PC-9 (cell line): ENCODE results near the gene TMEM266. TPM values are rescaled to one million over a fixed set of nuclear protein-coding genes. Genes with fewer than 3 reads are reported as not detected.
A peak's percentile ranks its signal among the peaks of the same experiment; 100 is the strongest.

Experiments
- BruUV-seq: library from RNA; stranded (reverse); fragments of 400-500 nt; replicated peaks from 2 replicates; lab custom pipeline; 2021; lab: Mats Ljungman, UMichigan
- CTCF ChIA-PET: fragments of 300-600 bp; sonication (Branson Sonifier 250); formaldehyde crosslinking; loops from one replicate; lab custom pipeline; 2022; ENCODE audit warnings: antibody characterized with exemption; lab: Charles Lee
- POLR2A ChIA-PET: fragments of 300-600 bp; sonication (Branson Sonifier 250); formaldehyde crosslinking; loops from one replicate; lab custom pipeline; 2022; ENCODE audit warnings: antibody characterized with exemption; ENCODE audit not compliant: unreplicated experiment; lab: Charles Lee
- DNase-seq, 2 experiments: peaks; one replicate each; pipeline versions ENCODE4 v3.0.0 to v3.0.0-alpha.2; 2015 to 2022; ENCODE audit warnings: mixed read lengths in 1 of 2
- H2AFZ ChIP-seq: fragments of 200-600 bp; sonication (generic); 2 replicates; pipeline ENCODE4 v1.8.1; 2017; ENCODE audit warnings: antibody characterized with exemption
- H3F3A ChIP-seq: fragments of 200-600 bp; sonication (generic); 2 replicates; pipeline ENCODE4 v1.8.1; 2017; ENCODE audit warnings: antibody characterized with exemption, mild to moderate bottlenecking, low read depth; ENCODE audit not compliant: insufficient read depth
- H3K27ac ChIP-seq: fragments of 200-600 bp; sonication (generic); 2 replicates; pipeline ENCODE4 v1.6.1; 2016; ENCODE audit warnings: mixed run types
- H3K27me3 ChIP-seq: fragments of 200-600 bp; sonication (generic); 2 replicates; pipeline ENCODE4 v1.6.1; 2016; ENCODE audit warnings: low read depth, mixed run types; ENCODE audit not compliant: insufficient read depth
- H3K36me3 ChIP-seq: fragments of 200-600 bp; sonication (generic); 2 replicates; pipeline ENCODE4 v1.6.1; 2016; ENCODE audit warnings: low read depth, mixed run types
- H3K4me1 ChIP-seq: fragments of 200-600 bp; sonication (generic); replicated peaks from 2 replicates; pipeline ENCODE4 v1.6.1; 2016; ENCODE audit warnings: mixed run types; ENCODE audit not compliant: insufficient read depth
- H3K4me2 ChIP-seq: fragments of 200-600 bp; sonication (generic); 2 replicates; pipeline ENCODE4 v1.6.1; 2017; ENCODE audit warnings: mixed run types
- H3K4me3 ChIP-seq: fragments of 200-600 bp; sonication (generic); 2 replicates; pipeline ENCODE4 v1.6.1; 2016; ENCODE audit warnings: mixed run types
- H3K79me2 ChIP-seq: fragments of 200-600 bp; sonication (generic); 2 replicates; pipeline ENCODE4 v1.6.1; 2017; ENCODE audit warnings: low read depth, mixed run types
- H3K9me2 ChIP-seq: fragments of 200-600 bp; sonication (generic); 2 replicates; pipeline ENCODE4 v1.8.1; 2017; ENCODE audit warnings: mild to moderate bottlenecking; ENCODE audit not compliant: insufficient read depth
- H3K9me3 ChIP-seq: fragments of 200-600 bp; sonication (generic); 2 replicates; pipeline ENCODE4 v1.8.1; 2016; ENCODE audit warnings: low read depth; ENCODE audit not compliant: insufficient read depth
- H4K20me1 ChIP-seq: fragments of 200-600 bp; sonication (generic); 2 replicates; pipeline ENCODE4 v1.8.1; 2017; ENCODE audit not compliant: insufficient read depth
- CTCF ChIP-seq: fragments of 200-600 bp; sonication (generic); conservative IDR thresholded peaks from 2 replicates; pipeline ENCODE4 v1.6.1; 2017; ENCODE audit warnings: mixed run types, antibody characterized with exemption, mild to moderate bottlenecking, moderate library complexity
- EZH2 ChIP-seq: fragments of 200-600 bp; sonication (generic); IDR thresholded peaks from 2 replicates; pipeline ENCODE4 v1.8.0; 2017; ENCODE audit warnings: antibody characterized with exemption, low read depth
- intact Hi-C: fragments of 100-400 bp; cut with micrococcal nuclease; formaldehyde crosslinking; loops from one replicate; pipeline ENCODE4 v1.10.0; 2022; ENCODE audit not compliant: unreplicated experiment
- total RNA-seq: library from RNA; stranded (reverse); gene quantifications from 2 replicates; pipeline ENCODE4 v1.2.3, GENCODE V29; 2021

TMEM266 gene
- total RNA-seq, 1 experiment from 2014 or later = 0.41 TPM

GRCh38 chr15:76135516-76135915, 75.7 kb downstream of the TMEM266 start:
- POLR2A ChIA-PET = no interaction called here
- no peaks in the 10 kb centered on the region for H3K9me2 ChIP-seq
- CTCF ChIA-PET = interaction anchor here (0.7 kb wide), 1 partner anchor 404 kb away, joined by 4 read pairs; no protein-coding TSS in a partner anchor

GRCh38 chr15:76138436-76138835, 78.7 kb downstream of the TMEM266 start:
- Histone ChIP-seq H3F3A (no peaks in the 10 kb centered on the region), H3K27ac (no peak overlapping the region), H3K27me3 (peaks cover 7% of the 10 kb centered on the region; the same call in 1 of the 2 replicates), H3K4me3 (no peak overlapping the region), H3K79me2 (no peaks in the 10 kb centered on the region), H3K36me3 (no peaks in the 10 kb centered on the region), H4K20me1 (no peaks in the 10 kb centered on the region), H3K4me1 (no peaks in the 10 kb centered on the region), H3K9me3 (no peaks in the 10 kb centered on the region), H3K9me2 (no peaks in the 10 kb centered on the region), H3K4me2 (no peak overlapping the region), H2AFZ (no peak overlapping the region)
- TF ChIP-seq CTCF (no peak), EZH2 (no peak)
- CTCF ChIA-PET = interaction anchor here (0.6 to 4.2 kb wide), 6 partner anchors 9 to 328 kb away, joined by 3 to 68 read pairs (median 6); partner anchors contain the start of genes NRG4 and TMEM266
- POLR2A ChIA-PET = no interaction called here
- no TSS peak for BruUV-seq
- DNase-seq = no peak
- intact Hi-C loops = loop anchor here (2.0 to 5.0 kb wide), 2 partner anchors 211 to 410 kb away; no protein-coding TSS in a partner anchor

More at GRCh38 chr15:76135516-76135915, 75.7 kb downstream of the TMEM266 start:
- H3K4me2 ChIP-seq = no peak overlapping the region
- intact Hi-C loops = loop anchor here (5.0 kb wide), 1 partner anchor 208 kb away; no protein-coding TSS in a partner anchor
- H4K20me1 ChIP-seq = no peaks in the 10 kb centered on the region; the same call in 1 of the 2 replicates
- DNase-seq = no peak
- H3K9me3 ChIP-seq = no peaks in the 10 kb centered on the region
- TF ChIP-seq CTCF (no peak), EZH2 (no peak)
- H3F3A ChIP-seq = no peaks in the 10 kb centered on the region
- no peaks in the 10 kb centered on the region for H3K4me1 ChIP-seq
- no peaks in the 10 kb centered on the region for H3K36me3 ChIP-seq
- H3K4me3 ChIP-seq = no peak overlapping the region
- no TSS peak for BruUV-seq
- no peaks in the 10 kb centered on the region for H3K79me2 ChIP-seq
- H2AFZ ChIP-seq = no peak overlapping the region
- no peak overlapping the region for H3K27ac ChIP-seq
- H3K27me3 ChIP-seq = no peaks in the 10 kb centered on the region

GRCh38 chr15:76139368-76140073, 79.7 kb downstream of the TMEM266 start:
- H3K27me3 ChIP-seq = peaks cover 13% of the 10 kb centered on the region; the same call in 1 of the 2 replicates
- POLR2A ChIA-PET = no interaction called here
- H2AFZ ChIP-seq = no peak overlapping the region
- intact Hi-C loops = loop anchor here (1.0 to 5.0 kb wide), 4 partner anchors 82 to 411 kb away; no protein-coding TSS in a partner anchor
- H4K20me1 ChIP-seq = no peaks in the 10 kb centered on the region
- no peak overlapping the region for H3K4me3 ChIP-seq
- no peaks in the 10 kb centered on the region for H3K79me2 ChIP-seq
- TF ChIP-seq CTCF (peak; percentile 95), EZH2 (no peak)
- H3F3A ChIP-seq = no peaks in the 10 kb centered on the region
- H3K4me1 ChIP-seq = no peaks in the 10 kb centered on the region
- peak; percentile 47 to 69 for DNase-seq
- H3K9me2 ChIP-seq = no peaks in the 10 kb centered on the region
- BruUV-seq = no TSS peak
- CTCF ChIA-PET = interaction anchor here (0.6 to 4.2 kb wide), 9 partner anchors 10 to 338 kb away, joined by 3 to 68 read pairs (median 5); partner anchors contain the start of genes NRG4 and TMEM266
- H3K9me3 ChIP-seq = no peaks in the 10 kb centered on the region
- no peak overlapping the region for H3K27ac ChIP-seq
- H3K4me2 ChIP-seq = no peak overlapping the region
- no peaks in the 10 kb centered on the region for H3K36me3 ChIP-seq
